ENCODE measurements around the gene TMTC2. TPM values are rescaled to one million over a fixed set of nuclear protein-coding genes. Genes with fewer than 3 reads are reported as not detected.

The TMTC2 gene
- polyA plus RNA-seq, 4 donors = 1.1 to 5.6 (median 2.7) TPM

DNA sequence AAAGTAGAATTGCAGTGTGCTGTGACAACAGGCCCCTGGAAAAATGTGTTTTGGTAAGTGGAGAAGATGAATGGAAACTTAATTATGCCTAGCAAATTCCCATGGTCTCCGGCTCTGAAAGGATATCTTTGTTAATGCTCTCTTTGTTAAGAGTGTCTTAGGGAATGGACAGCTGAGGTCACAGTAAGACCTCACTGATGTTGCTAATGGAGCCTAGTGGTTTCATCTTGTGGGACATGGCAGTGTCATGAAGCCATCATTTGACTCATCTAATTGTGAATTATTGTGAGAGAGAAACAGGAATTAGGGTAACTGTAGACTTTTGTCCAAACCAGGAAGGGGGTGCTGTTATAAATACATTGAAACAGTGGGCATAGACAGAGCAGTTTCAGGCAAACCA, 330.3 kb downstream of the TMTC2 start:
- no peaks in the 10 kb centered on the region for H3K4me1 ChIP-seq (ENCODE audit: control insufficient read depth in 3 of 3, insufficient read depth in 2 of 3, low read depth in 1 of 3, low read length in 2 of 3)
- peak overlapping the region in 1 of 3 donors; percentile 17 for H3K27ac ChIP-seq (ENCODE audit: low read depth in 1 of 3, low read length in 2 of 3)
- H3K9me3 ChIP-seq (ENCODE audit: control insufficient read depth in 2 of 2, insufficient read depth in 1 of 2, low read depth in 1 of 2, low read length in 1 of 2) = no peaks in the 10 kb centered on the region
- no peak for DNase-seq
- 0% methylated on average over 1 of the region's 1 CpG for WGBS, 3 donors
- H3K27me3 ChIP-seq (ENCODE audit: control insufficient read depth in 3 of 3, insufficient read depth in 3 of 3, low read length in 3 of 3) = no peaks in the 10 kb centered on the region
- no peak for FAIRE-seq
- H3K4me3 ChIP-seq (ENCODE audit: low read depth in 1 of 3, low read length in 3 of 3) = no peak overlapping the region
- H3K36me3 ChIP-seq (ENCODE audit: control insufficient read depth in 3 of 3, insufficient read depth in 2 of 3, low read depth in 1 of 3, low read length in 3 of 3) = no peaks in the 10 kb centered on the region

DNA sequence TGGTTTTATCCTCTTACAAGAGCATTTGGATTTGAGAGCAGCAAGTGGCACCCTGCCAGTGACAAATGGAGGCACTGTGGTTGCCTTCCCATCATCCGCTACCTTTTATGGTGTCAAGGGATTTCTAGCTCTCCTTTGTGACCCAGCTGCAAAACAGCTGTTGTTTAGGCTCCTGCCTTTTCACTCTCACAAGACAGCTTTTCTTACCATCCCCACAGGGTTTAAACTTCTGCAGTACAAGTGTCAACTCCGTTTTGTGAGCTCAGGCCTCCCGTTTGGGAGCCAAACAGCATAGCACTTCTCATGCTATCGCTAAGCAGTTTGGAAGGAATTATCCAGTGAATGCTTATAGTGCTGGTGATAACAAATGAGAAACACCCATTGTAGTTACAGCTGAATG, 331.4 kb downstream of the TMTC2 start:
- peak overlapping the region in 1 of 3 donors; percentile 49 for H3K27ac ChIP-seq (ENCODE audit: low read depth in 1 of 3, low read length in 2 of 3)
- H3K4me3 ChIP-seq (ENCODE audit: low read depth in 1 of 3, low read length in 3 of 3) = no peak overlapping the region
- no peaks in the 10 kb centered on the region for H3K36me3 ChIP-seq (ENCODE audit: control insufficient read depth in 3 of 3, insufficient read depth in 2 of 3, low read depth in 1 of 3, low read length in 3 of 3)
- WGBS, 3 donors = 69 to 94% (median 81%) methylated on average over 4 of the region's 4 CpGs
- no peaks in the 10 kb centered on the region for H3K4me1 ChIP-seq (ENCODE audit: control insufficient read depth in 3 of 3, insufficient read depth in 2 of 3, low read depth in 1 of 3, low read length in 2 of 3)
- H3K9me3 ChIP-seq (ENCODE audit: control insufficient read depth in 2 of 2, insufficient read depth in 1 of 2, low read depth in 1 of 2, low read length in 1 of 2) = no peaks in the 10 kb centered on the region
- no peaks in the 10 kb centered on the region for H3K27me3 ChIP-seq (ENCODE audit: control insufficient read depth in 3 of 3, insufficient read depth in 3 of 3, low read length in 3 of 3)
- peak in 1 of 2 donors; percentile 14 for DNase-seq
- FAIRE-seq = no peak

DNA sequence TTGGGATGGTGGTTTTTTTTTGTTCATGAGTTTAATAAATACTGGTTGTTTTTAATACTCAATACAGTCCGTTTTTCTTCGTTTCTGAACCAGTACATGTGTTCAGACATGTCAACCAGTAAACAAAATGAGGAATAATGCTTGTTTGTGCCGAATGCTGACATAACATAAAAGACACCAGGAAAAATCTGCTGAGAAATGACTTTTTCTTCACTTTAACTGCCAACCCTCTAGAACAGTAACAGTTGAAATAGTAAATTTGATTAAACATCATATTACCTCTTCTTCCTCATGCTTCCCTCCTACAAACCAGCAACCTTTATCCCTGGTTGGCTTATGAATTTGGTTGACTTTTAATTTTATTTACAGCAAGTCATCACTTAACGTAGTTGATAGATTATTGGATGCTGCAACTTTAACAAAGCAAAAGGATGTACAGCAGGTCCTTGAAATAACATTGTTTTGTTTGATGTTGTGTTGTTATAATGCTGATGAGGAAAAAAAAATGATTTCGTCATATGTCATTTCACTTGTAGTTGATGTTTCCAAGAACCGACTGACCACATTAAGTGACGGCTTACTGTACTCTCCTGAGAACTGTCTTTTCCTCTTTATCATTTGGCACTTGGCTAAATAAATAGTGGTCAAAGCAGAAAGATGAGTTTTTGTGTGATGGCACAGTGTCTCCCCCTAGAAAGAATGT, 340.5 kb downstream of the TMTC2 start:
- no peaks in the 10 kb centered on the region for H3K4me1 ChIP-seq (ENCODE audit: control insufficient read depth in 3 of 3, insufficient read depth in 2 of 3, low read depth in 1 of 3, low read length in 2 of 3)
- no peaks in the 10 kb centered on the region for H3K27me3 ChIP-seq (ENCODE audit: control insufficient read depth in 3 of 3, insufficient read depth in 3 of 3, low read length in 3 of 3)
- H3K36me3 ChIP-seq (ENCODE audit: control insufficient read depth in 3 of 3, insufficient read depth in 2 of 3, low read depth in 1 of 3, low read length in 3 of 3) = peaks cover 0 to 1% (median 0%) of the 10 kb centered on the region in 3 donors
- no peak overlapping the region for H3K4me3 ChIP-seq (ENCODE audit: low read depth in 1 of 3, low read length in 3 of 3)
- no peaks in the 10 kb centered on the region for H3K9me3 ChIP-seq (ENCODE audit: control insufficient read depth in 2 of 2, insufficient read depth in 1 of 2, low read depth in 1 of 2, low read length in 1 of 2)
- FAIRE-seq (no peak), DNase-seq (no peak)
- H3K27ac ChIP-seq (ENCODE audit: low read depth in 1 of 3, low read length in 2 of 3) = no peak overlapping the region
- 78 to 87% (median 81%) methylated on average over 7 of the region's 7 CpGs for WGBS, 3 donors

DNA sequence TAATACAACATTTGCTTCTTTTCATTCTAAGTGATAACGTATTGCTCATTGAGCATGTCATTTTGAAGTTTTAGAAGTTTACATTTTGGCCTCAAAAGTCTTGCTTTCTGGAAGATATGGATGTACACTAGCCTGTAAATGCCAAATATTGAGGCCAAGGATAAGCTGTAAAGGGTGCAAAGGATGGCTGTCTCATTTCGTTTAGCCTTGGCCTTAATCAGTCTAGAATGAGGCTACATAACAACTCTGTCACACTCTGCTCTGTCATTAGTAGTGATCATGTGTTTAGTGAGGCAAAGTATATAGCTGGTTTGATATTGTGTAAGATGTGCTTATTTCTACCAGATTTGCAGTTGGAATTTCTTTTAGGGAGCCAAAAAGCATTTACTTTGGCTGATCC, 344.5 kb downstream of the TMTC2 start:
- Histone ChIP-seq H3K4me3 (ENCODE audit: low read depth in 1 of 3, low read length in 3 of 3) (no peak overlapping the region), H3K4me1 (ENCODE audit: control insufficient read depth in 3 of 3, insufficient read depth in 2 of 3, low read depth in 1 of 3, low read length in 2 of 3) (no peaks in the 10 kb centered on the region), H3K36me3 (ENCODE audit: control insufficient read depth in 3 of 3, insufficient read depth in 2 of 3, low read depth in 1 of 3, low read length in 3 of 3) (no peaks in the 10 kb centered on the region), H3K27me3 (ENCODE audit: control insufficient read depth in 3 of 3, insufficient read depth in 3 of 3, low read length in 3 of 3) (no peaks in the 10 kb centered on the region), H3K9me3 (ENCODE audit: control insufficient read depth in 2 of 2, insufficient read depth in 1 of 2, low read depth in 1 of 2, low read length in 1 of 2) (no peaks in the 10 kb centered on the region), H3K27ac (ENCODE audit: low read depth in 1 of 3, low read length in 2 of 3) (no peak overlapping the region)
- DNase-seq = no peak
- 48 to 77% (median 63%) methylated on average over 2 of the region's 2 CpGs for WGBS, 3 donors
- FAIRE-seq = no peak

DNA sequence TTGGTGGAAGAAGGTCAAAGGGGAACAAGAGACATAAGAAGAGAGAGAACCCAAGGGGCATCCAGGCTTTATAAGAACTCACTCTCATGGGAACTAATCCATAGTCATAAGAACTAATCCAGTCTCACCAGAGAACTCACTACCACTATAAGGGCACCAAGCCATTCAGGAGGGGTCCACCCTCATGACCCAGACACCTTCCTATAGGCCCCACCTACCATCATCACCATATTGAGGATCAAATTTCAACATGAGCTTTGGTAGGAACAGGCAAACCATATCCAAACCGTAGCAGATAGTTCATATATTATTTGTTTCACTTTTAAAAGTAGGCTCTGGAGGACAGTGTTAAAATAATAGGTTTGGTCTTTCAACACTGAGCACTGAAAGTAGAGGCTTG, 350.1 kb downstream of the TMTC2 start:
- no peaks in the 10 kb centered on the region for H3K27me3 ChIP-seq (ENCODE audit: control insufficient read depth in 3 of 3, insufficient read depth in 3 of 3, low read length in 3 of 3)
- H3K4me1 ChIP-seq (ENCODE audit: control insufficient read depth in 3 of 3, insufficient read depth in 2 of 3, low read depth in 1 of 3, low read length in 2 of 3) = no peaks in the 10 kb centered on the region
- H3K4me3 ChIP-seq (ENCODE audit: low read depth in 1 of 3, low read length in 3 of 3) = no peak overlapping the region
- no peak overlapping the region for H3K27ac ChIP-seq (ENCODE audit: low read depth in 1 of 3, low read length in 2 of 3)
- 71 to 95% (median 83%) methylated on average over 1 of the region's 1 CpG for WGBS, 3 donors
- H3K36me3 ChIP-seq (ENCODE audit: control insufficient read depth in 3 of 3, insufficient read depth in 2 of 3, low read depth in 1 of 3, low read length in 3 of 3) = no peaks in the 10 kb centered on the region
- no peak for DNase-seq
- FAIRE-seq = no peak
- no peaks in the 10 kb centered on the region for H3K9me3 ChIP-seq (ENCODE audit: control insufficient read depth in 2 of 2, insufficient read depth in 1 of 2, low read depth in 1 of 2, low read length in 1 of 2)

DNA sequence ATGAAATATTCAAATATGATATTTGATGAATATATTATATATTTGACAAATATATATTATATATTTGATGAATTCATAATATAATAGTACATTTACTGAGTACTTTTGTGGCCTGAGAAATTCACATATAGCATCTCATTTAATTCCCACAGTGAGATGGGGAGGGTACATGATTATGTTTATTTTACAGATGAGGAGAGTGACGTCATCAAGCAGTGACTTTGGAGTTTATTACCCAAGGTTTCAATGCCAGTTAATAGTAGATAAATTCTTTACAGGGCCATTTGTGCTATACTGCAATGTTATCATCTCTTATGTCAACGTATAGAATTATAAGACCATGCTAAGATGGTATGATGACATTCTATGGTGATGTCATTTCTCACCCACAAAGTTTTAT, 352.7 kb downstream of the TMTC2 start:
- Histone ChIP-seq H3K27me3 (ENCODE audit: control insufficient read depth in 3 of 3, insufficient read depth in 3 of 3, low read length in 3 of 3) (no peaks in the 10 kb centered on the region), H3K4me1 (ENCODE audit: control insufficient read depth in 3 of 3, insufficient read depth in 2 of 3, low read depth in 1 of 3, low read length in 2 of 3) (no peaks in the 10 kb centered on the region), H3K27ac (ENCODE audit: low read depth in 1 of 3, low read length in 2 of 3) (no peak overlapping the region), H3K9me3 (ENCODE audit: control insufficient read depth in 2 of 2, insufficient read depth in 1 of 2, low read depth in 1 of 2, low read length in 1 of 2) (no peaks in the 10 kb centered on the region), H3K36me3 (ENCODE audit: control insufficient read depth in 3 of 3, insufficient read depth in 2 of 3, low read depth in 1 of 3, low read length in 3 of 3) (no peaks in the 10 kb centered on the region), H3K4me3 (ENCODE audit: low read depth in 1 of 3, low read length in 3 of 3) (no peak overlapping the region)
- 72 to 84% (median 79%) methylated on average over 2 of the region's 2 CpGs for WGBS, 3 donors
- FAIRE-seq (no peak), DNase-seq (no peak)

DNA sequence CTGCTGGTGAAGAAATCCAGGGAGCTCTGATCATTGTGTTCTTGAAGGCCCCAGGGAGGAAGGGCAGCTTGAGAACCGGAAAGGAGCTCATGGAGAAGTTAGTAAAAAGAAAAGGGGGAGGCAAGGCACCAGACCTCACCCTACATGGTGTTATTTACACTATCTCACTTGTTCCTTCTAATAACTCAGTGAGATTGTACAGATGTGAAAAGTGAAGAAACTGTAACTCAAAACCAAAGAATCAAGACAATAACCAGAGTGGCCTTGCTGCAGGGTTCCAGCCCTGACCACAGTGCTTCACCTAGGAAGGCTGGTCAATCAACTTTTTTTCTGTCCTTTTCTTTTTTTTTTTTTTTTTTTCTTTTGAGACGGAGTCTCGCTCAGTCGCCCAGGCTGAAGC, 353.6 kb downstream of the TMTC2 start:
- Histone ChIP-seq H3K4me1 (ENCODE audit: control insufficient read depth in 3 of 3, insufficient read depth in 2 of 3, low read depth in 1 of 3, low read length in 2 of 3) (no peaks in the 10 kb centered on the region), H3K9me3 (ENCODE audit: control insufficient read depth in 2 of 2, insufficient read depth in 1 of 2, low read depth in 1 of 2, low read length in 1 of 2) (no peaks in the 10 kb centered on the region), H3K27me3 (ENCODE audit: control insufficient read depth in 3 of 3, insufficient read depth in 3 of 3, low read length in 3 of 3) (no peaks in the 10 kb centered on the region), H3K36me3 (ENCODE audit: control insufficient read depth in 3 of 3, insufficient read depth in 2 of 3, low read depth in 1 of 3, low read length in 3 of 3) (no peaks in the 10 kb centered on the region), H3K4me3 (ENCODE audit: low read depth in 1 of 3, low read length in 3 of 3) (no peak overlapping the region), H3K27ac (ENCODE audit: low read depth in 1 of 3, low read length in 2 of 3) (no peak overlapping the region)
- FAIRE-seq (no peak), DNase-seq (no peak)
- WGBS, 3 donors = 91 to 97% (median 93%) methylated on average over 4 of the region's 4 CpGs

DNA sequence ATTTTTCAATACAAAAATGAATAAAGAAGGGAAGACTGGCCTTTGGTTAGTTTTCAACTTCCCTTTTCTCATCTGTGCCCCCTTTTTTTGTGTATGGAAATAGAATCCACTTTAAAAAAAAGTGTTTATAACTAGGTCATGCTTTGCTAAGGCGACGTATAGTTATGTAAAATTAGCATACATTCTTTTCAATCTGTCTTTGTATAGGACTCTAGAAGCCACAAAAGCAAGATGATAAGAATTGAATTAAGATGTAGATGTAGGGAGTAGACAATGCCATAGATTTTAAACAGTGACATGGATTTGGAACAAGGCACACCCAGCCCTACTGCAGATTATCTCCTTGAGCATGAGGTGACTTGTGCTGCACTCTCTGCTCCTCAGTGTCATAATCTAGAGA, 354.3 kb downstream of the TMTC2 start:
- no peak overlapping the region for H3K27ac ChIP-seq (ENCODE audit: low read depth in 1 of 3, low read length in 2 of 3)
- DNase-seq (no peak), FAIRE-seq (no peak)
- H3K36me3 ChIP-seq (ENCODE audit: control insufficient read depth in 3 of 3, insufficient read depth in 2 of 3, low read depth in 1 of 3, low read length in 3 of 3) = no peaks in the 10 kb centered on the region
- WGBS, 3 donors = 91 to 94% (median 91%) methylated on average over 2 of the region's 2 CpGs
- no peak overlapping the region for H3K4me3 ChIP-seq (ENCODE audit: low read depth in 1 of 3, low read length in 3 of 3)
- H3K27me3 ChIP-seq (ENCODE audit: control insufficient read depth in 3 of 3, insufficient read depth in 3 of 3, low read length in 3 of 3) = no peaks in the 10 kb centered on the region
- H3K4me1 ChIP-seq (ENCODE audit: control insufficient read depth in 3 of 3, insufficient read depth in 2 of 3, low read depth in 1 of 3, low read length in 2 of 3) = no peaks in the 10 kb centered on the region
- no peaks in the 10 kb centered on the region for H3K9me3 ChIP-seq (ENCODE audit: control insufficient read depth in 2 of 2, insufficient read depth in 1 of 2, low read depth in 1 of 2, low read length in 1 of 2)

All from small intestine (tissue), 7 donors.